HG02610 (cell line): ENCODE data around the gene SNRNP70.

Experiments
- ATAC-seq: cut with Tn5 transposase; IDR thresholded peaks from one replicate; pipeline ENCODE4 v1.9.1; 2021; ENCODE audit warnings: mild to moderate bottlenecking, moderate library complexity; ENCODE audit not compliant: unreplicated experiment

SNRNP70 gene

GRCh38 chr19:49097453-49098288, 12.4 kb downstream of the SNRNP70 start:
- ATAC-seq, result no peak

GRCh38 chr19:49098795-49099194, 13.5 kb downstream of the SNRNP70 start:
- ATAC-seq, result no peak

GRCh38 chr19:49101160-49101559, 15.9 kb downstream of the SNRNP70 start:
- no peak for ATAC-seq

- ATAC-seq, result no peak
These were observed 17.1 kb downstream of the SNRNP70 start for GRCh38 chr19:49102303-49102702.

- ATAC-seq, result no peak
These were observed 18.3 kb downstream of the SNRNP70 start for GRCh38 chr19:49103331-49104085.

- ATAC-seq, result no peak
These were observed 19.1 kb downstream of the SNRNP70 start for GRCh38 chr19:49104229-49104864.

- no peak for ATAC-seq
These were observed 21.4 kb downstream of the SNRNP70 start for GRCh38 chr19:49106648-49107135.

- no peak for ATAC-seq
These were observed 22.6 kb downstream of the SNRNP70 start for GRCh38 chr19:49107625-49108459.

GRCh38 chr19:49109051-49109450, 23.8 kb downstream of the SNRNP70 start:
- no peak for ATAC-seq

- ATAC-seq, result no peak
These were observed 24.4 kb downstream of the SNRNP70 start for GRCh38 chr19:49109569-49110233.

- ATAC-seq, result no peak
These were observed 25.3 kb downstream of the SNRNP70 start for GRCh38 chr19:49110567-49110966.

- ATAC-seq, result no peak
These were observed 26.2 kb downstream of the SNRNP70 start for GRCh38 chr19:49111218-49111998.

GRCh38 chr19:49113762-49114629, 28.7 kb downstream of the SNRNP70 start, which contains the start of gene LIN7B:
TSS of gene LIN7B (plus strand) at chr19:49114370. CDS start at chr19:49114405, 35 bp downstream.
- ATAC-seq, result peak; percentile 53

GRCh38 chr19:49114630-49115363, 29.5 kb downstream of the SNRNP70 start:
- ATAC-seq, result no peak

- no peak for ATAC-seq
These were observed 31.3 kb downstream of the SNRNP70 start for GRCh38 chr19:49116544-49116943.

- ATAC-seq, result no peak
These were observed 32.7 kb downstream of the SNRNP70 start for GRCh38 chr19:49117677-49118564.
